Ovary (tissue), 3 donors: ENCODE data around the gene FAS.

Source experiments
- CTCF ChIP-seq, 3 donors: fragments of 450-650 bp in 2 of 3; fragments of 200-600 bp in 1 of 3; IDR thresholded peaks; one replicate each; pipeline versions ENCODE4 v1.5.1 to v1.8.0; 2016 to 2022; ENCODE audit warnings: antibody characterized with exemption in 3 of 3, mild to moderate bottlenecking in 1 of 3
- POLR2A ChIP-seq: fragments of 450-650 bp; IDR thresholded peaks from one replicate; pipeline ENCODE4 v1.6.1; 2017; ENCODE audit warnings: antibody characterized with exemption, mild to moderate bottlenecking, moderate library complexity
- donor health status: DM: no; HTN: no; CAD: no.

GRCh38 chr10:89025453-89025852 is 34.9 kb downstream of the FAS start:
- TF ChIP-seq CTCF (IDR thresholded peaks at IDR 0.05): no peak
- no peak for TF ChIP-seq POLR2A
